Stimulated activated CD8-positive, alpha-beta memory T cell treated with anti-CD3 and anti-CD28 coated beads, Interleukin-7, amount 100 ng/mL, for 1 hour (primary cell): ENCODE data around the gene KCNA5.

ENCODE experiments used
- DNase-seq, 2 donors: peaks; one replicate each; pipeline ENCODE4 v3.0.0-alpha.2; 2020; ENCODE audit warnings: low read depth in 2 of 2

The KCNA5 gene

DNA sequence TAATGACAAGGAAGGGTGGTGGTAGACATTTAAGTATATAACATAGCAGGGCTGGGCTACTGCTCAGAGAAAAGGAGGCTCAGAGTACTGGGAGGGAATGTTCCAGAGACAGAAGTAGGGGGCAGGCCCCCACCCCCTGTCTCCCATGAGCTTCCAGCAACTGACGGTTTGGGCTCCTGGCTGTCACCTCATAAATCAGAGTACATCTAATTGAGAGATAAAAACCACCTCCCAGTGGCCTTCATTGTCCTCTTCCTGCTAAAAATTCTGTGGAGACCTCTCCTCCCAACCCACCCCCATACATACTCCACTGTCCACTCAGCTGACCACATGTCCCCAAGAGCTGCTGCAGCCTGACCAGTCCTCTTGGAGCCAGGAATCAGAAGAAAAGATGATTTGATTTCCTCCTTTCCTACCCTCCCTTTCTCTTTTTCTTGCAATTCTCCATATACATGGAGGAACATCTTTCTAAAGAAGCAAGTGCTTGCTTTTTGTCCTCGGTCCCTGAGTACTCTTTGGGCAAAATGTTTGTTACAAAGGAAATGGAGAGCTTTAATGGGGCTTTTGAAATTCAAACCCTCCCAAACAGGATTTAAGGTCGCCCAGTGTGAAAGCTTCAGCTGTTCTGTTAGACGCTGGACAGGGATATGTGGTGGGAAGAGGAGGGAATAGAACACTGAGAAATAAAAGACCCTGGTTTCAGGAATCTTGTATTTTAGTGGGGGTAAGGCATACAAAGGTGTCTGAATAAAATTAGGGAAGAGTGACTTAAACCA lies 16.4 kb upstream of the KCNA5 start:
- no peak for DNase-seq

DNA sequence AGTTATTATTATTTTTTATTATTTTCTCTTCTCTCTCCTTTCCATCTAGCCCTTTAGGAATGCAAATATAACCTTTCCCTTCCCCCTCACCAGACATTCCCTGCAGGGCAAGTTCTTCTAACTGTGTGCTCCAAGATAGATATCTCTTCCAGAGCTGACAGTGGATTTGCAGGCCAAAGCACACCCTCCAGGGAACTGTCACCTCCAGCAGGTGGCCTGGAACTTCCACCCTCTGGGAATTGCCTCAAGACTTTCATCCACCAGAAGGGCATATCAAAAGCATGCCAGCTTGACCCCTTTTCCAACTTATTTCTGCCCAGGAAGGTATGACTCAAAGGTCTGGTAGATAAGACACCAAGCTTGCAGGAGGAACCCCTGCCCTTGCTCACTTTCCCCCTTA lies 13.6 kb upstream of the KCNA5 start:
- no peak for DNase-seq

DNA sequence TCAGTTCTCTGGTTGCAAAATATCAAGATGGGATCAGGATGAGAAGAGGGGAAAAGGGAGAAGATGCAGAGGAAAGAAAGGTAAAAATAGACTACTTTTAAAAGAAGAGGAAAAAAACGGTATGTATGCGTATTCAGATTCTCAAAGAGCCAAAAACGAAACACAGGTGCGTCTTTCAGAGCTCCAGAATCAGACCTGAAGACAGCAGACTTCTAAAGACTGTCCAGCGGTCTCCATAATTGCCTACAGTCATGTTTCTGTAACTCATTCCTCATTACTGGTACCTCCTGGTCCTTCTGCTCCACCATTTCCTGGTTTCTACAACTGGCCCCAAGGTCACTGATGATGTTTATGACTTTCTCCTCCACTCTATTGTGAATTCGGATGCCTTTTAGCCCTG lies 12.4 kb upstream of the KCNA5 start:
- no peak for DNase-seq

DNA sequence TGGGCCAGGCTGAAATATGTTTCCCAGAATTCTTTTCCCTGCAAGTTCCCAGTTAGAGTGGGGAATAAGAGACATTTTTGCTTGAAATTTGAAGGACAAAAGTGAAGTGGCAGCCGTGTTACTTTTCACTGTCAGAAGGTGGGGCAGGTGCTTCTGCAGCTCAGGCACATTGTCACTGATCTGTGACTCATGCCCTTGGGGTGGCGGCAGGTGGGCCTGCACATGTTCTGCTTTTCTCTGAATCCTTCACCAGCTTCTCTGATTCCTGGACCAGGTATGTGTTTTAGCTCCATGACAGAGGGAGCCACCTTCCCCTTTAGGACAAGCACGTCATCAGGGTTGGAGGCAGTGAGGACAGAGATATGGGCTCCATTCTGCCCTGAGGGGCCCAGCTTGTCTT lies 11.7 kb upstream of the KCNA5 start:
- DNase-seq = no peak

DNA sequence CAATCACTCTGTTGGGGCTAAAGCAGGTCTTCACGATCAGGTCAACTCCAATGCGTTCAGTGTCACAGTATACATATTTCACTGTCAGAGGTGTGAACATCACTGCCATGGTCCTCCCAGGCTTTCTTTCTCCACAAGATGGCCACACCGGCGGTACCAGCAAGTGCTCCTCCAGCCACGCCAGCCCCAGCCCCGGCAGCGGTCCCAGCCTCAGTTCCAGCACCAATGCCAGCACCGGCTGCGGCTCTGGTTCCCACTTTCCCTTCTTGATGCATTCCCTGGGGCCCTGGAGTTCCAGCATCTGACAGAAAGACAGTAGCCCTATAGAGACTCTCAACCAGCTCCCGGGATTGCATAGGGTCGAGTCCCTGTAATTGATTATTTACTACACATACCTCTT lies 10.9 kb upstream of the KCNA5 start:
- DNase-seq = no peak

DNA sequence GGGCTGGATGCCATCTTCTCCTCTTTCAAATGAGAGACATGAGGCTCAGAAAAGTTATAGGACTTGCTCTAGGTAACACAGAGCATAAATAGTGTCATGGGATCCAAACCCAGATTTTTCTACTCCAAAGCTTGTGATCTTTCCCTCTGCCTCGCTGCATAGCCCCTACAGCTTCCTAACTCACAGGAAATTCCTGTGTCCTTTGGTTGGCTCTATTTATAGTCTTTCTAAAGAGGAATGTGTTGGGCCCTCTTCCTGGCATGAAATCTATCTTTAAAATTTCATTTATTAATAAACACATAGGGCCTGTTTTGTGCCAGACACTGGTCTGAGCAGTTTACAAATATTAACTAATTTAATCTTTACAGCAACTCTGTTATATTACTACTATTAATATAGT lies 9.8 kb upstream of the KCNA5 start:
- DNase-seq = no peak

DNA sequence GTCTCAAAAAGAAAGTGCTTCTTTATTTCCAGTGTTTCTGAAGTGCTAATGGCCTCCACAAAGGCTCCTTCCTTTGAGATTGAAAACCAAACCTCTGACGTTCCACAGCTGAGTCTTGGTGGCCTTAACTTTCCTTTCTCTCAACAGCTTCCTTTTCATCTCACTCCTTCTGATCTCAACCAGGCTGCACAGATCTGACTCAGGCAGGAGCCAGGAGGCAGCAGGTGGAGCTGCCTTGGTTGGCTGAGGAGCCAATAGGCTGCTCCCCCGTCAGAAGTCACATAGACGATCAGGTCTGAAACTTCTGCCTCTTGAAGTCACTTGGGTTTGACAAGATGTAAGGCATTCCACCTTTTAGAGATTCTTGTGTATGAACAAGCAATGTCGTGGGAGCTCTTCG lies 9.1 kb upstream of the KCNA5 start:
- DNase-seq = no peak

DNA sequence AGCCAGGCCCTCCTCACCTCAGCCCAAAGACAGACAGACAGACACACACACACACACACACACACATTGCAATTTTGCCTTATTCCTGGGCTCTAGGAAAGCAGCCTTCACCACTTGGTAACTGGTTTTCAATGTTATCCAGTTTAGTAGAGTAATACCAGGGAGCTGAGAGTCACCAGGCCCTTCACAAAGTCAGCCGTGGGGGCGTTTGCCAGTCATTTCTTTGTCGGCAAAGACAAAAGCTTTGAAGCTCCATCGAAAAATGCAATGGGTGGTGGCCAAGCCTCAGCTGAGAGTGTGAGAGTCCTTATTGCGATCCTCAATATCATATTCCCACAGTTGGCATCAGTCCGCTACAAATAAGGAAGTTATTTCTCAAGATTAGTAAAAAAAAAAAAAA lies 8.1 kb upstream of the KCNA5 start:
- DNase-seq = no peak

DNA sequence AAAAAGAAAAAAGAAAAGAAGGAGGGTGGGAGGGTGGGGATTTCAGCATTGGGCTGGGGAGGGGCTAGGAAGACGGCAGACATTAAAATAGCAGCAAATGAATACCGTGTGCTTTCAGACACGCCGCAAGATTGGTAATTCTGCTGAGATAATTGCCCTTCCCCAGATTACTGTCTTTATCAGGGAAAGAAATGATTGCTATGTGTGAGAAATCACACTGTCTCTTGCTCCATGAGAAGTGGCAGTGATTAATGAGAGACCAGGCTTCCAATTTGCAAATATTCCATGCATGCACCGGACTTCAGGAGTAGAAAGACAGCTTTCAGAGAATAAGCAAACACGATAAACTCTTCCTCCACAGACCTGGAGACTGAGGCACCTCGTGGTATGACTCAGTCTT lies 7.6 kb upstream of the KCNA5 start:
- no peak for DNase-seq

DNA sequence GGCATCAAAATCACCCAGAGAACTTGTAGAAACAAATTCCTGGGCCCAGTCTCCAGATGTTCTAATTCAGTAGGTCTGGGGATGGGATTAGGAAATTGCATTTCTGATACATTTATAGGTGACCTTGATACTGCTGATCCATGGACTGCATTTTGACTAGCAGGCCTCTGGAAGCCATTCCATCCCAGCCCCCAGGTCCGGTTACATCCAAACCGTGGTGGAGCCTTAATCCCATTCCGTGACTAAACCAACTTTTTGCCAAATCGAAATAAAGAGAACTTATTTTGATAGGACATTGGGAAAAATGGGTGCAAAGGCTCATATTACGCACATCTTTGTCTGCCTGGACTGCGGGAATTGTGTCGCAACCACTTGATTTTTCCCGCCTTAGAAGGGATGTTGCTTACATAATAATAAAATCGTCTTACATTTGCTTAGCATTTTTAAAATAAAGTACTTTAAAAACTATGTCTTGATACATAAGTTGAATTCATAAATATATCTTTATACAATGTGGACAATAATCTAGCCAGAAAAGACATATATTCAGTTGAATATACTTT lies 5.8 kb upstream of the KCNA5 start:
- no peak for DNase-seq

DNA sequence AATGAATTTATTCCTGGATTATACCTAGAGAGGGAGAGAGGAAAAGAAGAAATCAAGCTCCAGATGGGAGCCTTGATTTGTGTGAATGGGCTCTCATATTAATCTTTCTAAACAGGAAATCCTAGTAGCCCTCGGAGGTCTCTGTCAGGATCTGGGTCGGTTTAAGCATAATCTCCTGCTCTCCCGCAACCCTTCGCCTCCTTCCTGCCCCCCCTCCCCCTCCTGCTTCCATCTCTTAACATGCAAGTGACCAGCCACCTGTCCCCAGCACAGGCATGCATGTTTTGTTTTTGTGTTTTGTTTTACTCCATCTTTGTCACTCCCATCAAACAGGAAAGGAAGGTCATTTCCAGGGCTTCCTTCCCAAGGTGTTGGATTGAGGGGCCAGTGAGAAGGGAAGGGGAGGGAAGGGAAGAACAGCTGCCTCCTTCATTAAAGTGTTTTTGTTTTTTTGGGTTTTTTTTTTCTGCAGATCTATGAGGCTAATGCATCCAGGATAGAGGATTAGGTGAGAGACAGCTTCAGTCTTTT lies 4.8 kb upstream of the KCNA5 start:
- no peak for DNase-seq

DNA sequence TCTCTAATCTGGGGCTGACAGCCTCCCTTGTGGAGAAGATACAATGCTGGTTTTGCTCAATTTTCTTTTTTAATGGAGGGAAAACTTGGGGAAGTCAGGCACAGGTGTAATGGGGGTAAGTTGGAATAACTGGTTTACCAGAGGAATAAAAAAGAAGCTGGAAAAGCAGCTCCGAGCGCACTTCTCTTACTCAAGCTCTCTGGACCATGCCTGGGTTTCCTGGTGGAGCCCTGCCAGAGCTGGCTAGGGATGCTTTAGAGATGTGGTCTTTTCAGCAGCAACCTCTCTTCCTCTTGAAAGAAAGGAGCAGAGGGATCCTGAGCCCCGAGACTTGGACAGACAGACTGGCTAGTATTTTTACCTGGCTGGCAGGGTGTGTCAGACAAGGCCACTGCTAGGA lies 3.9 kb upstream of the KCNA5 start:
- DNase-seq = no peak

DNA sequence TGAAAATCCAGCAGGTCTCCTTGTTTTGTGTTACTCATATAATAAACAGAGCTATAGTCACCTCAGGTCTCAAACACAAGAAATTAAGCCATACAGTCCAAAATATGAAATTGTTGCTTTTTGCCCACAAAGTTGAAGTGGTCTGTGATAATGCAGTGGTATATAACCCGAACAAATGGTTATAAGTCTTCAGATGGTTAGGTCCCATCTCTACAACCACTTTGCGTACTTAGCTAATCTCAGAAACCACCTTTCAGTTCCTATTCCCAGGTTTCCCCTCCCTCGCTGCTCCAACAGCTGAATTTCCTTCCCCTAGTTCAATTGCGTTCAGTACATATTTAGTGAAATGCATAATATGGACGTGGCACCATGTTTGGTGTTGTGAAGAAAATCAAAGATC lies 3.3 kb upstream of the KCNA5 start:
- no peak for DNase-seq

DNA sequence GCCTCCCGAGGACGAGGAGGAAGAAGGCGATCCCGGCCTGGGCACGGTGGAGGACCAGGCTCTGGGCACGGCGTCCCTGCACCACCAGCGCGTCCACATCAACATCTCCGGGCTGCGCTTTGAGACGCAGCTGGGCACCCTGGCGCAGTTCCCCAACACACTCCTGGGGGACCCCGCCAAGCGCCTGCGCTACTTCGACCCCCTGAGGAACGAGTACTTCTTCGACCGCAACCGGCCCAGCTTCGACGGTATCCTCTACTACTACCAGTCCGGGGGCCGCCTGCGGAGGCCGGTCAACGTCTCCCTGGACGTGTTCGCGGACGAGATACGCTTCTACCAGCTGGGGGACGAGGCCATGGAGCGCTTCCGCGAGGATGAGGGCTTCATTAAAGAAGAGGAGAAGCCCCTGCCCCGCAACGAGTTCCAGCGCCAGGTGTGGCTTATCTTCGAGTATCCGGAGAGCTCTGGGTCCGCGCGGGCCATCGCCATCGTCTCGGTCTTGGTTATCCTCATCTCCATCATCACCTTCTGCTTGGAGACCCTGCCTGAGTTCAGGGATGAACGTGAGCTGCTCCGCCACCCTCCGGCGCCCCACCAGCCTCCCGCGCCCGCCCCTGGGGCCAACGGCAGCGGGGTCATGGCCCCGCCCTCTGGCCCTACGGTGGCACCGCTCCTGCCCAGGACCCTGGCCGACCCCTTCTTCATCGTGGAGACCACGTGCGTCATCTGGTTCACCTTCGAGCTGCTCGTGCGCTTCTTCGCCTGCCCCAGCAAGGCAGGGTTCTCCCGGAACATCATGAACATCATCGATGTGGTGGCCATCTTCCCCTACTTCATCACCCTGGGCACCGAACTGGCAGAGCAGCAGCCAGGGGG lies 979 bp downstream of the KCNA5 start:
- no peak for DNase-seq

DNA sequence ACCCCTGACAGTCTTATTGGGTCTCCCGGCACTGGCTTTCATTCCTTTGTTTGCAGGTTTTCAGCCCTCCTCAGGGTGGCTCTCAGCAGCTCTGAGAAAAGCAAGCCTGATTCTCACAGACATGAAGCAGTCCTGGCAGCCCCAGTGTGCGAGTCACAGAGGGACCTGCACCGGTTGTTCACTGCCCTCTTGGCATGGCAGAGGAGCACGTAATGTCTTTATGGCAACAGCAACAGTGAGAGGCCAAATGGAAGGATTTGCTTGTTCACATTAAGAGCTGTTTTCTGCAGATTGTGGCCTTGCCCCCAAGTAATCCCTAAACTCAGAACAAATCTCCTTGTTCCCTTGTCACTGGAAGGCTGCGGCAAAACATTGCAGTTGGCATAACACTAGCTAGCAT lies 3.4 kb downstream of the KCNA5 start:
- DNase-seq = no peak

DNA sequence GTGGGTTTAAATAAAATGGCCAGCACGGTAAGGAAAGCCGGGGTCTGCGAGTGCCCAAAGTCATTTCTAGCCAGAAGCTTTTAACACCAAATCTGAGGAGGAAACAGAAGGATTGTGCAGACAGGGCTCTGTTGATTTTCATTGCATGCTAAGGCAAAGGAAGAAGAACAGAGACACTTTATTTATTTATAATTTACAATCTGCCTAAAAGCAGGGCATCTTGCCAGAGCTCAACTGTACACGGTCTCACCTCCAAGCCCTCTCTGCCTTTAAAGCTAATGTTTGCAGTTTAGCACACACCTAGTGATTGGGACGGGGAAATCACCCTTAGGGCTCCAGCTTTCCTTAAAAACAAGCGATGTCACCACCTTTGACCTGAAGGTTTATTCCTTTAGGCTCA lies 4.0 kb downstream of the KCNA5 start:
- DNase-seq = no peak

DNA sequence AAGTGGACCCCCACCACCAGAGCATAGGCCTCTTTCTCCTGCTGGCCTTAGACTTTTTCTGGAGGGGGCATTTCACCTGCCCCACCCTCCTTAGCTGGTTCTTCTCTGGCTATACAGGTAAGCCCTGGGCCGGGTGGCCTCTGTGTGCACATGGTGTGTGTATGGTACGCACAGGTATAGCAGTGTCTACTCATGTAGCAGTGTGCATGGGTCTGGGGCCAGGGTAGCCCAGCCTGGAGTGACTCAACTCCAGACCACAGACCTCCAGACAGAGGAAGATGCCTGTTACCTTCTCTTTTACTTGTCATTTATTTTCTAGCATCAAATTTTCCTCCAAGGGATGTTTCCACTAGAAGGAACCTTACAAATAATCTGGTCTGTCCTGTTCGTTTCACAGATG lies 6.9 kb downstream of the KCNA5 start:
- no peak for DNase-seq

DNA sequence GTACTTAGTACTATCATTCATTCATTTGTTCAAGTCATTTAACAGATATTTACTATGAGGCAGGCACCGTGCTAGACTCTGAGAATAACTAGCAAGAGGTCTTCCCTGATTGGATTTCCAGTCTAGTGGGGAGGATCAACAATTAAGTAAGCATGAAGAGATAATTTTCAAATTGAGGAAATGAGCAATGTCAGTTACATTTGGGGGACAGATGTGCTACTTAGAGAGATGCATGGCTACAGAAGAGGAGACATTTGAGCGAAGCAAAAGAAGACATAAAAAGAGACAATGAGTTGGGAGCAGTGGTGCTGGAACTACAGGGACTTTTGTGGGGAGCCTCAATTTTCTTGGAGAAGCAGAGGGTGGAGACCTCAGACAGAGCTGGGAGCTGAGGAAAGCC lies 7.7 kb downstream of the KCNA5 start:
- no peak for DNase-seq

DNA sequence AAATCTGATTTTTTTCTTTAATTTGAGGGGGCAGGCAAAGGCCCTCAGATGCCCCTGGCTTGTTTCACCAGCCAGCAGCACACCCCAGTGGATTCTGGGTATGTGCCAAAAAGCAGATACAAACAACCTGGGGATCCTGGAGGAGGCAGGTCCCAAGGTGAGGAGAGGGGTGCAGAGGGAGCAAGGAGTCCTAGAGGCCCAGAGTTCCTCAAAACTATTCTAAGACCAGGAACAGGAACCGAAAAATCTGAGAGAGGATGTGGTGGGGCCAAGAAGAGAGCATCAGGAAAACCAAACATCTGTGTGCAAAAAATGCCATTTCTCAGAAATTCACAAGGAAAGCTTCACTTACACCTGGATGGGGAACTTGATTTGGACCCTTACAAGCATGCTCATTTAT lies 8.2 kb downstream of the KCNA5 start:
- no peak for DNase-seq

DNA sequence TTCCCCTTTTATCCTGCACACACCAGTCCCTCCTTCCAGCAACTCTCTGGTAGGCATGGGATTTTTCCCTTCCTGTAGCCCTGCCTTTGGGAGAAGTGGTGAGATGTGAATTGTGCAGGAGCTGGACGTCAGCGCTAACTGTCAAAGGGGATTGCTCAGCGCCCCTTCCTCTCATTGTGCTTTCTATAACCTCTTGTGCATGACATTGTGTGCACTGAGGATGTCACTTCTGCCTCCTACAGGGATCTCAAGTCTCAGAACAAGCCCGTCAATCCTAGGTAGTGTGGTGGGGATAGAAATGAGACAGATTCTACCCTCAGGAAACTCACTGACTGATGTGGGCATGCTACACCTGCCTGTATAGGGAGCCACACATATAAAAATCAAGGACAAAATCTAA lies 8.7 kb downstream of the KCNA5 start:
- no peak for DNase-seq

DNA sequence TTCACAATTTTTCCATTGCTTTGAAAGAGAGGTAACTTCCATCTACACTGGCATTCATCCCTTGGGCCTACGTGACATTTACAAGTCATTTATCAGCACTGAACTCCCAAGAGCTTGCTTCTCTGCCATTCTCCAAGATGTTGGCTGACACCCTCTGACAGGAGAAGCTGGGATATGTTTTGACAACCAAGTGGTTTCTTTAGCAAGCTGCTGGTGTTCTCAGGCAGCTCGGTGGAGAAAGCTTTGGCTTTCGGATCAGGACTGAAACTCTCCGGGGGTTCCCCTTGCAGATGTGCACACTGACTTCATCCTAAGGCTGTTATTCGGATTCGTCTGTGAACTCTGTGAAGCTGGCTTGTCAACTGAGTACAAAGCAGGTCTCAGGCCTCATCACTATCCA lies 15.7 kb downstream of the KCNA5 start:
- no peak for DNase-seq

DNA sequence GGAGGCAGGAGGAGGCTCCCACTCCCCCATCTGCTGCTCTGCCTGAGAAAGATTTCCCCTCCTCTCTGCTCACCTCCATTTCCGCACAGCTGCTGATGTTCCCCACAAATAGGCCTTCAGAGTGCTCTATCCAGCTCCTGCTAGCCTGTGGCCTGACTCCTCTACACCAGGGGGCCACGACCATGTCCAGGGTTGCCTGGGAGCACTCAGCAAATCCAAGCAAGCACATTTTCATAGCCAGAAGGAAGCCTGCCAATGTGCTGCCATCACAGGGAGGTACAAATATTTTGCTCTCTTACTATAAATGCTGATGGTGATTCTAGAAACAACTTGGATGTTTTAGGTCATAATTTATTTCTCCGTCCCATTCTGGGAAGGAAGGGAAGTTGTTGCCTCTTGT lies 17.3 kb downstream of the KCNA5 start:
- DNase-seq = no peak

DNA sequence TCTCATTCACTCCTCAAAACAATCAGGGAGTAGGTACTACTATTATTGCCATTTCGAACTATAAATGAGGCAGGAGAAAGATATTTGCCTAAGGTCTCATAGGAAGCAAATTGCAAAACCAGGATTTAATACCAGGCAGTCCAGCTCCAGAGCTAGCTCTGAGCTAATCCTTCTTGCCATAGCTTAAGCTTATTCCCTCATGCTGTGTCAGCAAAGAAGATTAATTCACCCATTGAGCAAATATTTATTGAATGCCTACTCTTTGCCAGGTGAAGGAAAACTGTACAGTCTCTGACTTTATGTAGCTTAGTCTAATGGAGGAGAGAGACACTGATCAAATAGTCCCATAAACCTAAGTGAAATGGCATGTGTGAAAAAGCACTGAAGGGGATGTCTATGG lies 19.5 kb downstream of the KCNA5 start:
- no peak for DNase-seq
